RWPE1 (cell line): Measurements from ENCODE around the gene DYNLRB2.

Experiments
- CTCF ChIA-PET: fragments of 350-600 bp; sonication (Branson Sonifier 250); formaldehyde crosslinking; extraction: SDS; loops from one replicate; lab custom pipeline; 2021; lab: Yijun Ruan, JAX
- POLR2A ChIA-PET: fragments of 400-600 bp; formaldehyde crosslinking; extraction: SDS; loops from one replicate; lab custom pipeline; 2020; ENCODE audit warnings: antibody characterized with exemption; ENCODE audit not compliant: low non-redundant PET; lab: Yijun Ruan, JAX
- DNase-seq: peaks from one replicate; pipeline ENCODE4 v3.0.0; 2012; ENCODE audit warnings: low spot score
- H3K27ac ChIP-seq: fragments of 450-650 bp; 2 replicates; pipeline ENCODE4 v1.5.1; 2017
- CTCF ChIP-seq: fragments of 450-650 bp; conservative IDR thresholded peaks from 2 replicates; pipeline ENCODE4 v1.5.1; 2017; ENCODE audit warnings: low read depth, mild to moderate bottlenecking

The DYNLRB2 gene

GRCh38 chr16:80556481-80556880 lies 15.7 kb downstream of the DYNLRB2 start:
- no peak for DNase-seq
- no peak overlapping the region for H3K27ac ChIP-seq
- POLR2A ChIA-PET, result no interaction called here
- CTCF ChIA-PET, result no interaction called here
- no peak for TF ChIP-seq CTCF

DNA sequence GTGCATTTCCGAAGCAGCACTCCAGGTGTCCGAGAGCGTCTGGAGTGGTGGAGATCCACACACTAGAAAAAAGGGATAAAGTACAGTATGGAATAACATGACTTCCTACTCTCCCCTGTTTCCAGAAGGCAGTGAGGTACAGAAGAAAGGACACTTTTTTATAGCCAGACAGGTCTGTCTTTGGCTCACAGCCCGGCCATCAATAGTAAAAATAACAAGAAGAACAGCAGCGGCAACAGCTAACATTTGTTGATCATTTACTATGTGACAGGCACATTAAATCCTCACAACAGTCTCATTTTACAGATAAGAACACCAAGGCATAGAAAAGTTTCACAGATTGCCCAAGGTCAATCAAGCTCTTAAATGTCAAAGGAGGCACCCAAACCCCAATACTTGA lies 16.2 kb downstream of the DYNLRB2 start:
- no peak for TF ChIP-seq CTCF
- no peak for DNase-seq
- ChIA-PET POLR2A (no interaction called here), CTCF (no interaction called here)
- no peak overlapping the region for H3K27ac ChIP-seq

- H3K27ac ChIP-seq, result no peak overlapping the region
- POLR2A ChIA-PET, result no interaction called here
- CTCF ChIA-PET, result interaction anchor here (0.6 kb wide), 1 partner anchor 1414 kb away, joined by 3 read pairs; no protein-coding TSS in a partner anchor
- TF ChIP-seq CTCF, result no peak
- no peak for DNase-seq
These were observed 18.6 kb downstream of the DYNLRB2 start for GRCh38 chr16:80559369-80559768.

GRCh38 chr16:80563066-80563465 lies 22.3 kb downstream of the DYNLRB2 start:
- H3K27ac ChIP-seq, result no peak overlapping the region
- POLR2A ChIA-PET, result no interaction called here
- CTCF ChIA-PET, result no interaction called here
- no peak for TF ChIP-seq CTCF
- no peak for DNase-seq

DNA sequence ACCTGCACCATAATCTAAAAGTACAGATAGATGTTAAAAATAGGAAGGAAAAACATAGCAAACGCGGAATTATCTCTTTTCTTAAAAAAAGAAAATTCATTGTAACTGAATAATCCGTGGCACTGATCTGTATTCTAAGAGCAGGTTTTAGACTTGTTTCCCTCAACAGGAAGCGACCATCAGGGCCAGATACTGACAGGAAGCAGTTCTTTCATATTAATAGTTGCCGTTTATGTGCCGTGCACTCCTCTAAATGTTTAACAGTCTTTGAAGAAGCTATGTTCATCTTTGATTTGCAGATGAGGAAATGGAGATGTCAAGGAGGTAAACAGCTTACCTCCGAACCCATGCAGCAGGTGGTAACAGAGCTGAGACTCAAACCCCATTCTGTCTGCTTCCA lies 23.6 kb downstream of the DYNLRB2 start:
- H3K27ac ChIP-seq, result no peak overlapping the region
- no peak for DNase-seq
- ChIA-PET CTCF (no interaction called here), POLR2A (no interaction called here)
- TF ChIP-seq CTCF, result no peak

DNA sequence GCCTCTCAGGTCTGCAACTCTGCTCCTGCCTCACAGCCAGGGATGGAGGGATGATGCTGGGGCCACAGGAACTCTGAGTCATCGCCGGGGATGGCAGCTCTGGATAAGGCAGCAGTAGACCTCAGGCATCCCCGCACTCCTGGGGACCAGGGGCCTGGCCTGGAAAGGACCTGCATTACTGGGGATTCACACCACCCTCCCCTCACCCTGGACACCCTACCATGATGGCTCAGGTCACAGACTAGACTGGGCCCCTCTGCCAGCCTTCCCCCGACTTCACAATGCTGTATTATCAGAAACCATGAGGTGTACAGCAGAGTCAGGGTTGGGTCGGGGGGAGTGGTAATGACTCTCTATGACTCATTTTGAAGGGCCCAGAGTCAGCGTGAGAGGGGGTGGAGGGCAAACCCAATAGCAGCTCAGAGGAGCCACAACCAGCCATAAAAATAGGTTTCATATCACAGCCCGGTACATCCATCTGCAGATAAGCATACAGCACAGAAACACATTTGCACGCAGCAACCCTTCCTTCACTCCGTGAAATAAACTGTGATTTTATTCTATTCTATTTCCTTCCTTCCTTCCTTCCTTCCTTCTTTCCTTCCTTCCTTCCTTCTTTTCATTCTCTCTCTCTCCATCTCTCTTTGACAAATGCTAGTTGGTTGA lies 28.8 kb downstream of the DYNLRB2 start:
- CTCF ChIA-PET, result no interaction called here

More for the DNA sequence above, 28.8 kb downstream of the DYNLRB2 start:
- H3K27ac ChIP-seq, result no peak overlapping the region
- DNase-seq, result peak; percentile 32
- TF ChIP-seq CTCF, result no peak
- POLR2A ChIA-PET, result no interaction called here
